Activated naive CD8-positive, alpha-beta T cell treated with anti-CD3 and anti-CD28 coated beads, Interleukin-2, amount 50 U/mL, for 24 hours (primary cell): ENCODE data around the gene POU2F2.

Source experiments
- ATAC-seq: fragments of 150-1000 bp; cut with Tn5 transposase; one replicate; pipeline ENCODE4 v1.10.0; 2021
- DNase-seq: peaks from one replicate; pipeline ENCODE4 v3.0.0; 2021
- H3K27ac Mint-ChIP-seq: one replicate; pipeline ENCODE4 v1.8.0; 2021; ENCODE audit warnings: mild to moderate bottlenecking, mixed read lengths
- H3K27me3 Mint-ChIP-seq: one replicate; pipeline ENCODE4 v1.8.0; 2021; ENCODE audit warnings: mixed read lengths
- H3K36me3 Mint-ChIP-seq: one replicate; pipeline ENCODE4 v1.8.0; 2021; ENCODE audit warnings: low read depth, mixed read lengths
- H3K4me1 Mint-ChIP-seq: one replicate; pipeline ENCODE4 v1.8.0; 2021; ENCODE audit warnings: mixed read lengths
- H3K4me3 Mint-ChIP-seq: one replicate; pipeline ENCODE4 v1.8.0; 2021; ENCODE audit warnings: mild to moderate bottlenecking, moderate library complexity, mixed read lengths
- H3K9me3 Mint-ChIP-seq: one replicate; pipeline ENCODE4 v1.8.0; 2021; ENCODE audit warnings: mixed read lengths

POU2F2 gene

DNA sequence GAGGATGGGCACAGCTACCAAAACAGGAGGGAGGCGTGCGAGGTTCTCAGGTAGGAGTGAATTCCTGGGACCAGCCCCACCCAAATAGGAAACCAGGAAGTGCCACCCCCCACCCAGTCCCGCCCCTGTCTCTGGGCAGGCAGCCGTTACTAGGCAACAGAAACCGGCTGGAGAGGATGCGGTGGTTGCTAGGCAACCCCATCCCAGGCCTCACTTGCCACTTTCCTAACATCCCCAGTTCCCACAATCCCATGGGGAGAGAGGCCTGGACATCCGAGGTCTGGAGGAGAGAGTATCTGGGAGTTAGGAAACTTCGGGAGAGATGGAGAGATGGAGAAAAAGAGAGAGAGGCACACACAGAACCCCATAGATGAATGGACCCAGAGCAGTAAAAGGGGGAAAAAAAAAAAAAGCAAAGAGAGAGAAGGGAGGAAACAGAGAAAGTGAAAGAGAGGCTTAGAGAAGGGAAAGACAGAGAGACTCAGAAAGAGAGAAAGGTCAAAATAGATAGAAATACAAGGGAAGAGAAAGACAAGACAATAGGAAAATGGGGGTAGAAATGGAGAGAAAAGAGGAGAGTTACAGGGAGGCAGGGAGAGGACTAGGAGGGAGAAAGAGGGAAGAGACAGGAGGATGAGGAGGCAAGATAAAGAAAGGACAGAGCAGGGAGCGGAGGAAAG, 66.0 kb downstream of the POU2F2 start:
- H3K4me1 Mint-ChIP-seq, result no peaks in the 10 kb centered on the region
- no peak overlapping the region for H3K27ac Mint-ChIP-seq
- no peak overlapping the region for H3K4me3 Mint-ChIP-seq
- no peaks in the 10 kb centered on the region for H3K9me3 Mint-ChIP-seq
- H3K27me3 Mint-ChIP-seq, result peaks cover 8% of the 10 kb centered on the region
- DNase-seq, result no peak
- ATAC-seq, result no peak
- H3K36me3 Mint-ChIP-seq, result no peaks in the 10 kb centered on the region

DNA sequence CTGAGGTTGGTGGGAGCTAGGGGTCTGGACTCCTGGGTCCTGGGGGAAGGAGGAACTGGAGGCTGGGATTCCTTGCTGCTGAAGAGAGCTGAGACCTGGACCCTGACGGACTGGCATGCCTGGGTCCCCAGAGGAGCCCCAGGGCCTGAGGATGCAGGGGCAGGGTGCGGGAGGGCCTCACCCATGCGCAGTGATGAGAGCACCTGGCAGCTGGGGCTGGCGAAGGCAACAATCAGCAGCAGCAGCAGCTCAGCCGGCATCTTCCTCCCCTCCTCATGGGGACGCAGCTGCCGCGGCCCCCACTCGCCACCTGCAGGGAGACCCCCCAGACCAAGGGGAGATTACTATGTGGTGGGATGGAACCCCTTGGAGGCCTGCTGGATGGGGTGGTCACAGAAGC, 66.7 kb downstream of the POU2F2 start:
- Mint-ChIP-seq H3K27ac (no peak overlapping the region), H3K36me3 (no peaks in the 10 kb centered on the region), H3K27me3 (peaks cover 6% of the 10 kb centered on the region), H3K9me3 (no peaks in the 10 kb centered on the region), H3K4me1 (no peaks in the 10 kb centered on the region), H3K4me3 (no peak overlapping the region)
- no peak for DNase-seq
- ATAC-seq, result no peak

DNA sequence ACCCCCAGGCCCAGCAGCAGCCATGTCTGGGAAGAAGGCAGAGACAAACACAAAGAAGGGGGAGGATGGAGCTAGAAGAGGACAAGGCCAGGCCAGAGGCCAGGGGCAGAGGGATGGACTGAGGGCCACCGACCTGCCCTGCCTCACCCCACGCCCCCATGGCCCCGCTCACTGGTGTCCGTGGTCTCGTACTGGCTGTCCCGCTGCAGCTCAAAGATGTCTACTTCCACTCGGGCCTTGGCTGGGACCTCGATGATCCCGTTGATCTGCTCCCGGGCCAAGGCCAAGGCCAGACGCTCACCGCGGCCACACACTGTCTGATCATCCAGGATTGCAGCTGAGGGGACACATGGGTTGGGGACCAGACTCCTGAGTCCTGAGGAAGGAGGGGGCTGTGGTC, 67.2 kb downstream of the POU2F2 start:
- no peaks in the 10 kb centered on the region for H3K4me1 Mint-ChIP-seq
- DNase-seq (no peak), ATAC-seq (no peak)
- peaks cover 6% of the 10 kb centered on the region for H3K27me3 Mint-ChIP-seq
- no peaks in the 10 kb centered on the region for H3K36me3 Mint-ChIP-seq
- no peaks in the 10 kb centered on the region for H3K9me3 Mint-ChIP-seq
- no peak overlapping the region for H3K4me3 Mint-ChIP-seq
- no peak overlapping the region for H3K27ac Mint-ChIP-seq

DNA sequence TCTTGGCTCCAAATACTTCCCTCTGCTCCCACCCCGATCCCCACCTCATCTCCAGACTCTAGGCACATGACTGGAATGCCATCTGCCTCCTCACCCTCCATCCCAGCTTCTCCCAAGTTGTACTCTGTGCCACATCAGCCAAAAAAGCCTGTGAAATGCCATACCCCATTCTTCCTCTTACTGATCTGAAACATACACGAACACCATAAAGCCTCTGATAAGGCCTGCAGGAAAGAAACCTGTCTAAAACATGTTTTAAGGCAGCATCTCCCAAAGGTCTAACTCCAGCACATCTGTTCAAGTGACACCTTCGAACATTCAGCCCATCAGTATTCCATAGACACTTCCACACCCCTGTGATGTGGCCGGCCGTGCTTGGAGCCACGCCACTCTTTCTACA, 67.8 kb downstream of the POU2F2 start:
- ATAC-seq (no peak), DNase-seq (no peak)
- Mint-ChIP-seq H3K36me3 (no peaks in the 10 kb centered on the region), H3K4me1 (no peaks in the 10 kb centered on the region), H3K27me3 (peaks cover 10% of the 10 kb centered on the region), H3K4me3 (no peak overlapping the region), H3K27ac (no peak overlapping the region), H3K9me3 (no peaks in the 10 kb centered on the region)

DNA sequence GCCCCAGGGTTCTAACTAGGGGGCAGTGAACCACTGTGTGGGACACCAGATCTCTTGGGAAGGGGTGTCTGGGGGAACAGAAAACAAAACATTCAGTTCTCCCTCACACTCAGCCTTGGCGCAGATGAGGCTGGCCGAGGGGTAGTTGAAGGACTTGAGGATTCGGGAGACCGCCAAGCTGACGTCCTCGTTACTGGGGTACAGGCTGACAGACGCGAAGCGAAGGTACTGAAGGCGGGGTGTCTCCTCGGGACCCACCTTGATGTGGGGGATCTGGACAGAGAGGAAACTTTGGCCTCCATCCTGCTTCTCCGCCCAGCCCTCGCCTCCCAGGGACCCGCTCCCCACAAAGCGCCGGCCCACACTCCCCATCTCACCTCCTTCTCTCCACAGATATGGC, 69.9 kb downstream of the POU2F2 start:
- no peak for ATAC-seq
- H3K27ac Mint-ChIP-seq, result no peak overlapping the region
- no peaks in the 10 kb centered on the region for H3K36me3 Mint-ChIP-seq
- no peaks in the 10 kb centered on the region for H3K4me1 Mint-ChIP-seq
- no peaks in the 10 kb centered on the region for H3K9me3 Mint-ChIP-seq
- peaks cover 10% of the 10 kb centered on the region for H3K27me3 Mint-ChIP-seq
- no peak overlapping the region for H3K4me3 Mint-ChIP-seq
- no peak for DNase-seq

DNA sequence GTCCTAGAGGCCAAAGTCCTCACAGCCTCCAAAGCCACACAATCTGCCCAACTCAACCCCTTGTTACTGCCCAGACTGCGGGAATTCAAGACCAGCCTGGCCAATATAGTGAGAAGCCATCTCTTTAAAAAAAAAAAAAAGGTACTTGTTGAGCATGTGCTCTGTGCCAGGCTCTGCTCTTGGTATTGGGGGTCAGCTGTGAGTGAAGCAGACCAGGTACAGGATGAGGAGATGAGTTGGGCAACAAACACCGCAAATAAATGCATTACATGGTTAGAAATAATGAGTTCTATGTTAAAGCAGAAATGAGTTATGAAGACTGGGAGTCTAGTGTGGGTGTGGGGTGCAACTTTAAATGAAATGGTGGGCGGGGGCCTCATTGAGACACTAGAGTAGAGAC, 72.1 kb downstream of the POU2F2 start:
- H3K36me3 Mint-ChIP-seq, result no peaks in the 10 kb centered on the region
- ATAC-seq (no peak), DNase-seq (no peak)
- H3K27ac Mint-ChIP-seq, result no peak overlapping the region
- peaks cover 8% of the 10 kb centered on the region for H3K27me3 Mint-ChIP-seq
- no peaks in the 10 kb centered on the region for H3K9me3 Mint-ChIP-seq
- H3K4me3 Mint-ChIP-seq, result no peak overlapping the region
- H3K4me1 Mint-ChIP-seq, result no peaks in the 10 kb centered on the region

DNA sequence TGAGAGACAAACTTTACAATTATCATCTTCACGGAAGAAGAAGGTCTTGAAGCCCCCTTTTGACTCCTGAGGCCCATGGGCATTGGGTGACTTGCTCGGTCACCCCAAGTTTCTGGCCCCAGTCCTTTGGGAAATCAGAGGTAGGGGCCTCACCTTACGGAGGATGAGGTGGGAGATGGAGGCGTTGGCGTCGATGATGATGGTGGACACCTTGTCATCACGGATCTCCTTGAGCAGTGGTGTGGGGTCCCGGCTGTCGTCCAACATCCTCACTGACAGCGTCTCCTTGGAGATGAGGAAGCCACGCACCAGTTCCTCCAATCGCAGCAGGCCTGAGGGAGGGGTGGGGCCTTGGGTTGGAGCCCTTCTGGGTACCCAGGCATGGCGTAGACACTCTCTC, 73.0 kb downstream of the POU2F2 start:
- H3K4me1 Mint-ChIP-seq, result no peaks in the 10 kb centered on the region
- no peak for DNase-seq
- no peak overlapping the region for H3K27ac Mint-ChIP-seq
- no peaks in the 10 kb centered on the region for H3K9me3 Mint-ChIP-seq
- no peaks in the 10 kb centered on the region for H3K36me3 Mint-ChIP-seq
- peaks cover 8% of the 10 kb centered on the region for H3K27me3 Mint-ChIP-seq
- H3K4me3 Mint-ChIP-seq, result no peak overlapping the region
- ATAC-seq, result no peak

DNA sequence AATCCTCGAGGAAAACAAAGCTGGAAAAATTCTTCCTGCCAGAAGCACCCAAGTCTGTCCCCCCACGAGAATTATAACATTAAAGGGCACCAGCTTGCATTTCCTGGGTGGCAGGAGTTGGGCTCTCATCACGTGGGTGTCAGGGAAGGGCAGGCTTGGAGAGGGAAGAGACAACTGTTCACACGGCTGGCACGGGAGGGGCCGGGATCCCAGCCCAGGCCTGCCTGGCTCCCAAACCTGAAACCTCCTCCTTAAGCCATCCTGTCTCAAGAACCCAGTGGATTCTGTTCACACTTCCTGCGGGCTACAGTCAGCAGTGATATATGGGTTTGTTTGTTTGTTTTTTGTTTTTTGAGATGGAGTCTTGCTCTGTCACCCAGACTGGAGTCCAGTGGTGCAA, 74.4 kb downstream of the POU2F2 start:
- Mint-ChIP-seq H3K9me3 (no peaks in the 10 kb centered on the region), H3K4me3 (no peak overlapping the region), H3K36me3 (no peaks in the 10 kb centered on the region), H3K4me1 (no peaks in the 10 kb centered on the region), H3K27ac (no peak overlapping the region), H3K27me3 (peaks cover 8% of the 10 kb centered on the region)
- no peak for ATAC-seq
- no peak for DNase-seq

DNA sequence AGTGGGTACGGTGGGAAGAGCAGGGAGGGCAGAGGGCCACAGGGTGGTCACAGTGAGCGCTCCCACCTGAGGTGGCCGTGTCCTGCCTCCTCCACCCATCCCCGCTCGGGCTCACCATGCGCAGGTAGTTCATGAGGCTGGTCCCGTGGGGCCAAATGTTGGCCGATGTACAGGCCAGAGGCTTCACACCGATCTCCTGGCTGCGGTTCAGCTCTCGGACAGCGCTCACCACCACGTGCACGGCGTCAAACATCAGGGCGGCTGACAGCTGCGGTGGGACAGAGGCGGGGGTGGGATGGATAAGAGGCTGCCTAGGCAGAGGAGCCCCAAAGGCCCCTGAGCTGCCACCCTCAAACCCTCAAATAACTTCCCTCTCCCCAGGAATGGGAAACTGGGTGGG, 78.0 kb downstream of the POU2F2 start:
- Mint-ChIP-seq H3K4me1 (peaks cover 13% of the 10 kb centered on the region), H3K36me3 (no peaks in the 10 kb centered on the region), H3K4me3 (no peak overlapping the region), H3K27ac (no peak overlapping the region), H3K9me3 (no peaks in the 10 kb centered on the region), H3K27me3 (no peaks in the 10 kb centered on the region)
- ATAC-seq (no peak), DNase-seq (no peak)

DNA sequence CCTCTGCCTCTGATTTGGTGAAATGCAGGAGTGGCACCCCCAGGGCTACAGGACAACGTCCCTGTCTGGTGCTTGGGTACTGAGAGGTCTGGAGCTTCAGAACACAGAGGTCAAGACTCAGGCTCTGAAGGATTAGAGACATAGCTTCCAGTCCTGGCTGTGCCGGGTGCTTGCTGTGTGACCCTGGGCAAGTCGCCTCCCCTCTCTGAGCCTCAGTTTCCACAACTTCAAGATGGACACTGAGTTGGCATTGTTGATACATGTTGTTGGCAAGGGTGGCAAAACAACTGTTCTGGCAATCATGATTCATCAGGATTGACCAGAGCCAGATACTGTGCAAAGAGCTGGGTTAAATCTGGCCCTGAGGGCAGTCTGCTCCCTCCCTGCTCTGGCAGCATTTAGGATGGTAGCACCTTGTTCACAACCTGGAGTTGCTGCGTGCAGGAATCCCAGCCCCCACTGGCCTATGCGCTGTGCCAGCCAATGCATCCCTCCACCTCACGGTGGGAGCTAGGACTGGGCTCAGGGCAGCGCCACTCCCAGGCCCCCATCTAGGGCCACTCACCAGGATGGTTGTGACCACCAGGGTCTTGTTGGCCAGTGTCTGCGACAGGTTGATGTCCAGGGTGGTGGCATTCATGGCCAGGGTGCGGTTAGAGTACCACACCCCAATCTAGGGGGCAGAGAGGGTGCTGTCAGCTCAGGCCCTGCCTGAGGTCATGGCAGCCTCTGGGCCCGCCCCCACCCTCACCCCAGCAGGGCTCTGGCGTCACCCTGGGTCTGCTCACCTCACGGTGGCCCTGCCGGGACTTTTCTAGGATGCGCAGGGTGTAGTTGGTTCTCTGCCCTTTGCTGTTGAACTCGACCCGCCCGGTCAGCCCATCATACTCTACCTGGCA, 79.0 kb downstream of the POU2F2 start:
- no peak overlapping the region for H3K27ac Mint-ChIP-seq
- ATAC-seq (no peak), DNase-seq (no peak)
- H3K4me1 Mint-ChIP-seq, result peaks cover 18% of the 10 kb centered on the region
- H3K27me3 Mint-ChIP-seq, result no peaks in the 10 kb centered on the region
- H3K9me3 Mint-ChIP-seq, result no peaks in the 10 kb centered on the region
- H3K4me3 Mint-ChIP-seq, result no peak overlapping the region
- no peaks in the 10 kb centered on the region for H3K36me3 Mint-ChIP-seq

DNA sequence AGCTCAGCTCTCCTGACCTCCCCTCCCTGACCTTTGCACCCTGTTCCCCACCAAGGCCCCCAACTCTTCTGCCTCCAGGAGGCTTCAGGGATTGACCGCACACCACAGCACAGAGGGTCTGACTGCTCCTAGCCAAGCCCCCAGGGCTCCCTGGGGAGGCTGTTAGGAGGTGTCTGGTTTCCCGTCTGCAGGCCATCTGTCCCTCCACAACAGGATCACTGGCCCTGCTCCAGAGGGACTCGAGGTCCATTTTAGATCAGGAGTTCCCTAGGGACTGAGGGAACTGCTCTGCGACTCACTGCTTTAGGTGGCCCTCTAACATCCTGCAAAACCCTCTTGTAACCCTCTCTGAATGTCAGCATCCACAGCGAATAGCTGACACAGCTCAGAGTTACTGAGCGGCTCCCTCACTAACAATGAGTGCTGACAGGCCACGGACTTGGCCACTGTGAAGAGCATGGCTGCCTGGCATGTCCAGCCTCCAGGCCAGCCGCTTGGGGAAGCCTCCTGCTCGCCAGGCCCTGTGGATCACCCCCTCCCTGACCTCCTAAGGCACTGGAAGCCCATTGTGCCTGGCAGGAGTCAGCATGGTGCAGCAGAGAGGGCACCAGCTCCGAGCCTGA, 79.9 kb downstream of the POU2F2 start:
- no peaks in the 10 kb centered on the region for H3K27me3 Mint-ChIP-seq
- no peak overlapping the region for H3K4me3 Mint-ChIP-seq
- H3K4me1 Mint-ChIP-seq, result peaks cover 18% of the 10 kb centered on the region

DNA sequence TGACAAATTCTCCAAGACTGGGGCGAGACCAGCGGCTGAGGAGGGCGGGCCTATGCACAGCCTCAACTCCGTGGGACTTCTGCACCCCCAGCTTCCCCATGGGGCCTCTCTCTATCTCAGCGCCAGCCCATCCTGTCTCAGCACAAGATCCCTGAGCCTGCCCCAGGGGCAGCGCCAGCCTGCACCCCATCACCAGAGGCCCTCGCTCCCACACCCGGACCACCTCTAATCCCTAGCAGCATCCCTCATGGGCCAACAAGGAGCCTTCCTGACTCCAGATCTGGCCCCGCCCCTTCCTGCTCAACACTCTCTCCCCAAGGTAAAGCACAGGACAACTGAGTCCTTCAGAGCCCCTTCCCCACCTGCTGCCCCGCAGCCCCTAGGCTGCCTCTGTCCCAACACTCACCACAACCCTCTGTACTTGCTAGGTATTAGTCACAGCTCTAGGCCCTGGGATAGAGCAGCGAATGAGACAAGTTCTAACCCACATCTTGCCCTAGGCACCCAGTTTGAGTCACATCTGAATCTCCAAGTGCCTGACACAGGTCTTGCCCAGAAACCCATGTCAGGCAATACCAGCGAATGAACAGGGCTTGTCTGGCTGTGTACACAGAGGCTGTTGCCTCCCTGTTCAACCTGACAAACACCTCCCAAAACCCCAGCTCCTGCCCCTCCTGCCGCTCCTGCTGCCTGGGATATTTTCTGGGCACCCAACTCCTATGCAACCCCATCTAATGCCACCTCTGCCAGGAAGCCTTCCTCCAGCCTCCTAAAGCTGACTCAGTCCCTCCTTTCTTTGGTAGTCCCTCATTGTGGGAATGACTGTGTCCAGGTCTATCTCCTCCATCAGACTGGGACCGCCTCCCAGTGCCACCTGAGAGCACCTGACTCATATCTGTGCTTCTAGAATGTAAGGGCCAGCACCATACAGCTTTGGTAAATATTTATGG, 80.8 kb downstream of the POU2F2 start:
- no peak overlapping the region for H3K27ac Mint-ChIP-seq
- ATAC-seq, result peak; percentile 92

More for the DNA sequence above, 79.9 kb downstream of the POU2F2 start:
- Mint-ChIP-seq H3K9me3 (no peaks in the 10 kb centered on the region), H3K36me3 (no peaks in the 10 kb centered on the region), H3K27ac (no peak overlapping the region)
- DNase-seq (no peak), ATAC-seq (no peak)

DNA sequence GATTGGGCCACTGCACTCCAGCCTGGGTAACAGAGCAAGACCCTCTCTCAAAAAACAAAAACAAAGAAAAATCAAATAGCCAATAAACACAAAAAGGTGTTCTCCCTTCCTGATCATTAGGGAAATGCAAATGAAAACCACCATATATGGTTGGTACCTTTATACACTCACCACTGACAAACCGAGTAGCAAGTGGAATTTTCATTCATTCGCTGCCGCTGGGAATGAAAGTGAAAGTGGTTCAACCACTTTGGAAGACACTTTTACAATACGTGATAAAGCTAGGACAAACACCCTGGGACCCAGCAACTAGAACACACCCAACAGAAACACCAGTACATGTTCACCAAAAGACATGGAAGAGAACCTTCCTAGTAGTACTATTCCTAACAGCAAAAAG, 83.3 kb downstream of the POU2F2 start:
- H3K4me1 Mint-ChIP-seq, result peaks cover 18% of the 10 kb centered on the region
- no peaks in the 10 kb centered on the region for H3K27me3 Mint-ChIP-seq
- peak overlapping the region; percentile 52 for H3K4me3 Mint-ChIP-seq
- no peaks in the 10 kb centered on the region for H3K36me3 Mint-ChIP-seq
- DNase-seq, result peak; percentile 12
- peak overlapping the region; percentile 20 for H3K27ac Mint-ChIP-seq
- no peaks in the 10 kb centered on the region for H3K9me3 Mint-ChIP-seq
- no peak for ATAC-seq

More for the DNA sequence above, 80.8 kb downstream of the POU2F2 start:
- no peaks in the 10 kb centered on the region for H3K36me3 Mint-ChIP-seq
- DNase-seq, result peak; percentile 24
- no peak overlapping the region for H3K4me3 Mint-ChIP-seq
- no peaks in the 10 kb centered on the region for H3K9me3 Mint-ChIP-seq
- peaks cover 18% of the 10 kb centered on the region for H3K4me1 Mint-ChIP-seq
- no peaks in the 10 kb centered on the region for H3K27me3 Mint-ChIP-seq

DNA sequence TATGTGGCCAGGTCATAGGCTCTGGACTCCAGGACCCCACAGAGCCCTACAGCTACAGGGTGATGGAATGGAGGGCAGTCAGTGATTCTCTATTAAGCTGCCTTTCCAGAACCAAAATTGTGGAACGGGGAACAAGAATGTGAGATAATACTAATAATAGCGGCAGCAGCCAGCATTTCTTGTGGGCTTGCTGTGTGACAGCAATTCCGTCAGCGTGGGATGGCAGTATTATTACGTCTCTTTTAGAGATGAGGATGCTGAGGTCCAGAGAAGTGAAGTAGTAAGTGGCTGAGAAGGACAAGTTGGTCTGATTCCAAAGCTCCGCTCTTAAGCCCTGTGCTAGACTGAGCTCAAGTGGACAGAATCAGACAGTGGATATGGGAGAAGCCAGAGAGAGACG, 86.7 kb downstream of the POU2F2 start:
- no peak overlapping the region for H3K4me3 Mint-ChIP-seq
- DNase-seq, result no peak
- no peaks in the 10 kb centered on the region for H3K36me3 Mint-ChIP-seq
- no peaks in the 10 kb centered on the region for H3K9me3 Mint-ChIP-seq
- no peak for ATAC-seq
- H3K27me3 Mint-ChIP-seq, result peaks cover 4% of the 10 kb centered on the region
- H3K27ac Mint-ChIP-seq, result no peak overlapping the region
- H3K4me1 Mint-ChIP-seq, result peaks cover 8% of the 10 kb centered on the region
